ENCODE results near the gene DDX39A.

GRCh38 chr19:14467391-14467790, 48.2 kb upstream of the DDX39A start:
- TF ChIP-seq BHLHE40 (IDR thresholded peaks at IDR 0.05; ENCODE audit: borderline replicate concordance) = no peak
- TF ChIP-seq TARDBP (IDR thresholded peaks at IDR 0.05) = no peak
- no peak for TF ChIP-seq SUZ12 (IDR thresholded peaks at IDR 0.05)
- TF ChIP-seq FOXA1 (IDR thresholded peaks at IDR 0.05) = no peak
- TF ChIP-seq ZNF384 (IDR thresholded peaks at IDR 0.05) = no peak
- no peak for TF ChIP-seq FOXM1 (IDR thresholded peaks at IDR 0.05; ENCODE audit: borderline replicate concordance)
- no peak for TF ChIP-seq SP1 (IDR thresholded peaks at IDR 0.05)
- no peak for TF ChIP-seq ELF4 (IDR thresholded peaks at IDR 0.05)
- TF ChIP-seq L3MBTL2 (conservative IDR thresholded peaks at IDR 0.05) = no peak

Measured in HEK293T (cell line).